ENCODE data around the gene JSRP1. TPM values are rescaled to one million over a fixed set of nuclear protein-coding genes. Genes with fewer than 3 reads are reported as not detected.

The JSRP1 gene
- total RNA-seq, 1 donor from 2014 or later = not detected

DNA sequence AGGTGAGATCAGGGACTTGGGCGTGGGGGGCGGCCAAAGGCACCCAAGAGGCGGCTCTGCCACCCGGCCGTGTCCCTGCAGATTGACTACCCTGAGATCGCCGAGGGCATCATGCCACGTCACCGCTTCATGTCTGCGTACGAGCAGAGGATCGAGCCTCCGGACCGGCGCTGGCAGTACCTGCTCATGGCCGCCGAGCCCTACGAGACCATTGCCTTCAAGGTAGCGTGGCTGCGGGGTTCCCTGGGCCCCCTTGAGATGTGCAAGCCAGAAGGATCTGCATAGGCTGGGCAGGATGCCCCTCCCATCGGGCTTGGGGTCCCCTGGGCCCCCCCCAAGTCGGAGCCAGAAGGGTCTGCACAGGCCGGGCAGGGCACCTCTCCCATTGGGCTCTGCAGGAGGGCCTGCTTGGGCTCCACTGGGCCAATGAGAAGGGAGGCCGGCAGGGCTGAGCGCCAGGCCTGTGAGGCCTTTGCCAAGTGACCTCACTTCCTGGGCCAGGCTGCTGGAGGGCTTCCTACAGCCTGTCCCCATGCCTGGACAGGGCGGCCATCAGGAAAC lies 9.3 kb downstream of the JSRP1 start:
- DNase-seq (ENCODE audit: low spot score) = no peak

DNA sequence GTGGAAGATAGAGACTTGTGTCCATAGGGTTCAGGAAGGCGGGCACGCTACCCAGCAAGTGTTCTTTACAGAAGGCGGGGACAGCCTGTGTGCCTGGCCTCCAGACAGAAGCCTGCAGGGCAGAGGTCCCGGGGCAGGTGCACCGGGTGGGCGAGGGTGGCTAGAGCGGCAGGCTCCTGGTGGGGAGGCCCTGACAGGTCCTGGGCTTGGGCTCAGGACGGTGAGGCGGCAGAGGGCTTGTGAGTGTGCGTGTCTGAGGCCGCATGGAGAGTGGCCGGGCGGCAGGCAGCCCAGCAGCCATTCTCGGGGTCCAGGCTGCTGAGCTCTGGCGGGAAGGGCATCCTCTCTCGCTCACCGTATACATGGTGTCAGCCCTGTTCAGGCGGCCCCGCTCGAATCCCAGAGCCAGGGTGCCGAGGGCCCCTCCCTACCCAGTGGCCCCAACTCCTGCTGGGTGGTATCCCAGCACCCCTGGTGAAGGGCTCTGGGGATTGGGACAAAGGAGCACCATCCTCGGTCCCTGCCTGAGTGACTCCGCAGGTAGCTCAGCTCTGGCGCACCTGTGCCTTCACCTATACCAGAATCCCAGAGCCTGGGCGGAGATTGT lies 10.1 kb downstream of the JSRP1 start:
- DNase-seq (ENCODE audit: low spot score) = no peak

DNA sequence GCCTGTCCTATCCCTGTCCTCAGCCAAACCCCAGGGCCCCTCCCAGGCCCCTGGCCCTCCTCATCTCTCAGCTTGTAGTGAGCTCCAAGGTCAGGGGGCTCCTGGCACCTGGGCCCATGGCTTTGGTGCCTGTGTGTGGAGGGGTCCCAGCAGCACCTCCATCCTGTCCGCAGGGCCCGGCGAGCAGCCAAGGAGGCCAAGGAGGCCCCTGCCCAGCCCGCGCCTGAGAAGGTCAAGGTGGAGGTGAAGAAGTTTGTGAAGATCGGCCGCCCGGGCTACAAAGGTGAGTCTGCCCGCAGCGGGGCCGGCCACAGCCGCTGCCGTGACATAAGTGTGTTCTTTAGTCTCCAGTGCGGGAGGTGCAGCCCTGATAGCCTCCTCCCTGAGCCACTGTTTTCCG lies 10.9 kb downstream of the JSRP1 start:
- no peak for DNase-seq (ENCODE audit: low spot score)

DNA sequence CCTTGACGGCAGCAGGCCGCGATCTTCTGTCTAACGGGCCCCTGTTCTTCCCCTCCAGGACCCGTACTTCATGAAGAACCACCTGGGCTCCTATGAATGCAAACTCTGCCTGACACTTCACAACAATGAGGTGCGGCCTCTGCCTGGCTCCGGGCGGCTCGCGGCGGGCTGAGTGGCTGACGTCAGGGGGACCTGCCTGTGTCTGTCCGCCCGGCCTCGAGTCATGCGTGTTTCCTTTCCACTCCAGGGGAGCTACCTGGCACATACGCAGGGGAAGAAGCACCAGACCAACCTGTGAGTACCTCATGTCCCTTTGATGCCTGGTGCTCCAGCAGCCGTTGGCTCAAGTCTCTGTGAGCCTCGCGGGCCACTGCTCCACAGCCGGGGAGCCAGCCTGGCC lies 11.7 kb downstream of the JSRP1 start:
- no peak for DNase-seq (ENCODE audit: low spot score)

DNA sequence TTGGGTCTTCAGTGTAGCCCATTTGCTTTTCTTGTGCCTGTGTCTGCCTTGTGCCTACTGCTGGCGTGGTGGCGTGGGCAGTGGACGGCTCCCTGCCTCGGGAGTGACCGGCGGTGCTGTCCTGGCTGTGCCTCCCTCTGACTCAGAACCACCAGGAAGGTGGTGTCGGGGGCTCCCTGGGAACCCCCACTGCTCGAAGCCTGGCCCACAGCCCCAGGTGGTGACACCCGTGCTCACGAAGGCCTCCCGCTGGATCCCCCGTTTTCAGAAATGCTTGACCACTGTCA lies 12.1 kb downstream of the JSRP1 start:
- DNase-seq (ENCODE audit: low spot score) = no peak

DNA sequence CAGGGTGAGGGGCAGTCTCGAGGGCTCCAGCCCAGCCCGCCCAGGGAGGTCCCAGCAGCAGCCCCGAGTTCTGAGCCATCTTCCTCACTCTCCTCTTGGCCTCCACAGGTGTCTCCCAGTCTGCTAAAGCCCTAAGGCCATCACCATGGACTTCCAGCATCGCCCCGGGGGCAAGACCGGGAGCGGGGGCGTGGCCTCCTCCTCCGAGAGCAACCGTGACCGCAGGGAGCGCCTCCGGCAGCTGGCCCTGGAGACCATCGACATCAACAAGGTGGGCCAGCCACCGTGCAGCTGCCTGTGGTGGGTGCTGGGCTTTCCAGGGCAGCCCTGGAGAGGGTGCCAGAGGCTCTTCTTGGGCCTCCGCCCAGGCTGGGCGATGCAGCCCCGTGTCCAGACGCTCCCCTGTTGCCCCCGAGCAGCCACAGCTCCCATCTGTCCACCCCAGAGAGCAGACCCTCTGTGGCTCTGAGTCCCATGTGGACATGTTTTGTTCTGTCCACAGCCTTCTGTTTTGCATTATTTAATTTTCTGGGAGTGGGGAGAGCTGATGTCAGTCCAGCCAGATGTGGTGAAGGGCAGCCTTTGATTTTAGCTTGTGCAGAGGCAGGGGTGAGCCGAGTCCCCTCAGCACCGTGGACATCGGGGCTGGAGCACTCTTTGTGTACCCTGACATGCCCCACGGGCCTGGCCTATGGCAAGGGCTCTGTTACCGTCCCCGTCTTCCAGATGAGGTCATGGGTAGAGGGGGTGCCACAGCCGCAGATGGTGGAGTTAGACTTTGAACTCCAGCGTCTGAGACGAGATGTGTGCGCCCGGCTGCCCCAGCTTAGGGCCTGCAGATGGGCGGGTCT lies 12.7 kb downstream of the JSRP1 start:
- no peak for DNase-seq (ENCODE audit: low spot score)

DNA sequence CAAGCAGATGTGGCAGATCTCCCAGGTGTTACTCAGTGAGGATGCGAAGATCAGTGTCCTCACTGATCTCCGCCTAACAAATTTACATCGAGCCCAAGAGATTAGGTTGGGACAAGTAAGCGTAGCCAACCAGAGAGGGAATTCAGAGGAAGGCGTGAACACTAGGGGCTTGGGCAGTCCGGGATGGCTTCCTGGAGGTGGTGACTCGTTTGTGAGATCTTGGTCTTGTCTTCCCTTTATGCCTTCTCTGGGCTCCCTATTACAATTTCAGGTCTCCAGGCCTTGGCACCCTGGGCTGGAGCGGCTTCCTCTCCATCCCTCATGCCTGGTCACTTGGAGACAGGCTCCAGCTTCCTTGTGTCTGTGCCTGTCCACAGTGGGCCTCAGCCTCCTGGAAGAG lies 13.4 kb downstream of the JSRP1 start:
- DNase-seq (ENCODE audit: low spot score) = no peak

DNA sequence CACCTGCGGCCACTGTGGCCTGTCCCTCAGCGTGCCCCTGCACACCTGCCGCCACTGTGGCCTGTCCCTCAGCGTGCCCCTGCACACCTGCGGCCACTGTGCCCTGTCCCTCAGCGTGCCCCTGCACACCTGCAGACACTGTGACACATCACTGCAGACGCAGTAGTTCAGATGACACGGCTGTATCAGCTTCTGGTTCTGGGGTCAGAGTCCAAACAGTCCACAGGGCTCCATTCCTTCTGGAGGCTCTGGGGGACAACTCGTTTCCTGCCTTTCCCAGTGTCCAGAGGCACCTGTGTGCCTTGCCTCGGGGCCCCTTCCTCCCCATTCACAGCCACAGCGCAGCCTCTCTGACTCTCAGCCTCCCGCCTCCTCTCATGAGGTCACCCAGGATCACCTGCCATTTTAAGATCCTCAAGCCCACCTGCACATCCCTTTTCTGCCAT lies 14.1 kb downstream of the JSRP1 start:
- no peak for DNase-seq (ENCODE audit: low spot score)

DNA sequence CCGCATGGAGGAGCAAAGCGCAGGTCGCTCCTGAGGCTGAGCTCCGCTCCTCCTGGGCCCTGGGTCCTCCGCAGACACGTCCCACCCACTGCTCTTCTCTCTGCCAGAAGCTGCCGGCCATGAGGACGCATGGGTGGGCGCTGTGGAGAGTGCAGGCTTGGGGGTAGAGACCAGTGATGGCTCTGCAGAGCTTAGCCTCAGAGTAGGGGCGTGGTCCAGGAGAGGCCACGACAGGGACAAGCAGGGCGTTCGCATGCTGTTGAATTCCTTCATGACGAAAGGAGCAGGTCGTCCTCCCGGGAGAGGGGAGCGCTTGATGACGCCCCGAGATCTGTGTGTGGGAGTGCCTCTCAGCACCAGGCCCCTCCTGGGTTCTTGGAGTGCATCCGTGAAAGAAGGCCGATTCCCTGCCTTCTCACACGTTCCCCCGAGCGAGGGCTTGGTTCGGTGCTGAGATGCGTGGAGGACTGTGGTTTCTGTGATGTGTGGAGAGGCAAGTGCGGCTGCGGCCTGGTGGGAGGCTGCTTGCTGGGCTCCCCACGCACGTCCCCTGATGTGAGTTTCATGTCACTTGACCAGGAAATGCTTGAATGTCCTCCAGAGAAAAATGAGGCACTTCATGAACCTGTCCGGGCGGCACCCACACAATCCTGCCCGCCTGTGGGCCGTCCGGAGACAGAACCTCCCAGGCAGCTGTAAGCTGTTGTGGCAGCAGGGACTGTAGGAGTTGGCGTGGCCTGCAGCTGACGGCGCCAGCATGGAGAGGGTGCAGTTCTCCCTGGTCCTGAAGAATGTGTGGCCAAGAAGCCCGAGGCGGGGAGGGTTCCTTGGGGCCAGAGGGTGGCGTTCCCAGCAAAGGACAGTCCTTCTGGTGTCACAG lies 15.1 kb downstream of the JSRP1 start:
- no peak for DNase-seq (ENCODE audit: low spot score)

DNA sequence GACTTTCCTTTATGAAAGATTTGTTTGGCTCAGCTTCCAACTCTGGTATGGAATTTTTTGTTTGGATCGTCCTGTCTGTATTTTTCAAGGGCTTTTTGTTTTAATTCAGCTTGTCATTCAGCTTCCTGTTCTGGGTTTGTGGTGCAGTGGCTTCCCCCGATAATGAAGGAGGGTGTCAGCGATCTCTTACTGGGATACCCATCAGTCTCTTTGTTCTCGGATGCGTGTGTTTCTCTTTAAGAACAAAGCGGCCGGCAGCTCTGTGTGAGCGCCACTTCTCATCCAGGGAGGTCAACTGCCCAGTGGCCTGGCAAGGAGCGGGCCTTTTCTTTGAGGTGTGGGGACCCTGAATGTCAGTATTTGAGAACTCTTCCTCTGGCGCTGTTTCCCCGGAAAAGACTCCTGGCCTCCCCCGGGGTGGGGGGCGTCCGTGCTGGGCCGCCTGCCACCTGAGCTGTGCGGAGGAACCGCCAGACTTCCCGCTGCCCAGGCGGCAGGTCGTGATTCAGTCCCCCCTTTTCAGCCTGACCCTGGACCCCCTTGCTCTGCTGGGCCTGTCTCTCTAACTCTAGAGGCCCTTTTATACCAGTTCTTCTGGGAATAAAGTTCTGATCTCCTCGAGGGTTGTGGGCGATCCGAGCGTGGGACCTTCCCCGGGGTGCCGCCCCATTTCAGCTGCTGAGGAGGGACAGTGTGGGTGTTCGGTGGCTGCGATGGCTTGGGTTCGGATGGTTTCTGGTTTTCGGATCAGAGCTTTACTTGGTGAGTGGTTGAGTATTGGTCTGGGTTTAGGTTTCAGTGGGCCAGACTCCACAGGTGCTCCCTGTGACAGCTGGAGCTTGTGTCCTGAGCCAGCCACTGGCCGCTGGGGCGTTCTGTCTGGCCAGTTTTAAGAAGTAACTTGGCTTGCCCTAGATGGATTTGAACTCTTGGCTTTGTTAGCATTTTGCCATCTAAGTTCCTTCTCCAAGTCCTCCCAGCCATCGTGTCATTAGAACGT lies 16.1 kb downstream of the JSRP1 start:
- no peak for DNase-seq (ENCODE audit: low spot score)

DNA sequence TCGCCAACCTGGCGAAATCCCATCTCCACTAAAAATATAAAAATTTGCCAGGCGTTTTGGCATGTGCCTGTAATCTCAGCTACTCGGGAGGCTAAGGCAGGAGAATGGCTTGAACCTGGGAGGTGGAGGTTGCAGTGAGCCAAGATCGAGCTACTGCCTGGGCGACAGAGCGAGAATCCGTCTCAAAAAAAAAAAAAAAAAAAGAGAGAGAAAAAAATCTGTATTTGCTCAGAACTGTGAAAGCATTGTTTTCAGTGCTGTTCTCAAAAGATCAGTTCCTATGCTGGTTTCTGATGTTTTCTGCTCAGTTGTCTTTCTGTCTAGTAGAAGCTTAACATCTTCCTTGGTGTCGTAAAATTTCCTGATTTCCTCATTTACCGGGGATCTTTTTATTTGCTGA lies 17.0 kb downstream of the JSRP1 start:
- no peak for DNase-seq (ENCODE audit: low spot score)

DNA sequence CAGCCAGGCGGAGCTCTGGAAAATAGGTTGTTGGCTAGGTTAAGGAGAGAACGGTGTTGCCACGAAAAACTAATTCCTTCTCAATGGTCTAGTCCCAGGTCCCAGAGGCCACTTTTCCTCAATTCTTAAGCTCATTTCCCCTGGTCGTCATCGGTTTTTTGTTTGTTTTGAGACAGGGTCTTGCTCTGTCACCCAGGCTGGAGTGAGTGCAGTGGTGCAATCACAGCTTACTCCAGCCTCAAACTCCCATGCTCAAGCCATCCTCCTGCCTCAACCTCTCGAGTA lies 18.4 kb downstream of the JSRP1 start:
- no peak for DNase-seq (ENCODE audit: low spot score)

DNA sequence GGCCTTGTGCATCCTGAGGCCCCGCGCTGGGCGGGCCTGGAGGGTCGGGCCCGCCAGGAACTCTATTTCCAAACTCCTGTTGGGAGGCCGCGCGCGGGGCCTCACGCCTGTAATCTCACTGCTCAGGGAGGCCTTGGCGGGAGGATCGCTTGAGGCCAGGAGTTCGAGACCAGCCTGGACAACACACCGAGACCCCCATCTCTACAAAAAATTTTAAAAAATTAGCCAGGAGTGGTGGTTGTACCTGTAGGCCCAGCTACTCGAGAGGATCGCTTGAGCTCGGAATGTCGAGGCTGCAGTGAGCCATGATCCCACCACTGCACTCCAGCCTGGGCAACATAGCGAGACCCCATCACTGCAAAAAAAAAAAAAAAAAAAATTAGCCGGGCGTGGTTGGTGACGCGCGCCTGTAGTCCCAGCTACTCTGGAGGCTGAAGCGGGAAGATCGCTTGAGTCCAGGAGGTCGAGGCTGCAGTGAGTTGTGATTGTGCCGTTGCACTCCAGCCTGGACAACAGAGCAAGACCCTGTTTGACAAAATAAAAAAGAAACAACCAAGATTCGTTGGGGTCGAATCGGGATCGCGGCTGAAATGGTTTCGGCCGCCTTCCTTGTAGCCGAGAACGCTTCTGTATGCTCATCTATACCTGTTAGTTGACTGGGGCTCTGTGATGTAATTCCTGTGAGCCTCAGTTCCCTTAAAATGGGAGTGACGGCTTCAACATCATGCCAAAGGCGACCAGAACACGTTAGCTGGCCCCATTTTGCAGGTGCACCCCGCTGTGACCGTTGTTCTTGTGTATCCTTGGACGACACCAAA lies 19.0 kb downstream of the JSRP1 start:
- no peak for DNase-seq (ENCODE audit: low spot score)

DNA sequence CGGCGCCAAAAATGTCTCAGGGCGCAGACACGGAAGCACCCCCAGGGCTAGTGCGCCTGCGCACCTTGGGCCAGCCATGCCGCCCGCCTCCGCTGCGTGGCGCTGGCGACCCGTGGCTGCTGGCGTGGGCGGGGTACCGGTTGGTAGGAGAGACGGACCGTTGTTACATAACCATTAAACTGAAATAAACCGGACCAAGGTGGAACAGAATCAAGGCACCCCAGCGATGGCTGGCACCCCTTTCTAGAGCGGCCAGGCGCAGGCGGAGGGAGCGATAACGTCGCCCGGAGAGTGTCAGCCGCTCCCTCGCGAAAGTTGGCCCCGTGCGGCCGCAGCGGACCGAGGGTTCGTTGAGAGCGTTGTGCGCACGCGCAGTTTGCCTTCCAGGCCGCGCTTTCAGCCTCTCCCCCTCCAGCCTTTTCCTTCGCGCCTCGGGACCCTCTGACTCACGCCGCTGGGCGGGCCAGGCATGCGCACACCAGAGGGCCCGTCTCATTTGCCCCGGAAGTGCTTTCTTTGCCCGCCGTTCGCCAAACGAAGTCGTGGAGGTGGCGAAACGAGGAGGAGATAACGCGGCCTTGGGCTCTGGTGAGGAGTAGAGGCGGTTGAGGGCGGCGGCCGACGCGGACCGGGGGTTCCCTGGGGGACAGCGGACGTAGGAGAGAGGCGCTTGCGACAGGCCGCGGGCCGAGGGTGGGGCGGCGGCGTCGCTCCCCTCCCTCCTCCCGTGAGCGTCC lies 19.7 kb downstream of the JSRP1 start, which contains the start of the genes PLEKHJ1 and SF3A2:
TSS of gene PLEKHJ1 (minus strand) at position 16 of the 737 bp plus-strand sequence. CDS start 81 bp downstream, outside the sequence.
TSS of gene SF3A2 (plus strand) at position 511 of the 737 bp plus-strand sequence. CDS start 6,595 bp downstream, outside the sequence.
- DNase-seq (ENCODE audit: low spot score) = peak; percentile 100

DNA sequence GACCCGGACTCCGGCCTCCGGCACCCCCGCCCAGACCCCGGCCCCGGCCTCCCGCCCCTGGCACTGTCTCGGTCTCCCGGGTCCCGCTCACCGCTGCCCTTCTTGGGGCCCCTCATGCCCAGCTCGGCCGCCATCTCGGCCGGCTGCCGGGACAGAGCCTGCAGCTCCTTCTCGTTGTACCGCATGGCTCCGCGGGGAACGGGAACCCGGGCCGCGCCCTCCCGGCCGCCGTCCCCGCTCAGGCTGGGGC lies 20.2 kb downstream of the JSRP1 start:
- DNase-seq (ENCODE audit: low spot score) = no peak

DNA sequence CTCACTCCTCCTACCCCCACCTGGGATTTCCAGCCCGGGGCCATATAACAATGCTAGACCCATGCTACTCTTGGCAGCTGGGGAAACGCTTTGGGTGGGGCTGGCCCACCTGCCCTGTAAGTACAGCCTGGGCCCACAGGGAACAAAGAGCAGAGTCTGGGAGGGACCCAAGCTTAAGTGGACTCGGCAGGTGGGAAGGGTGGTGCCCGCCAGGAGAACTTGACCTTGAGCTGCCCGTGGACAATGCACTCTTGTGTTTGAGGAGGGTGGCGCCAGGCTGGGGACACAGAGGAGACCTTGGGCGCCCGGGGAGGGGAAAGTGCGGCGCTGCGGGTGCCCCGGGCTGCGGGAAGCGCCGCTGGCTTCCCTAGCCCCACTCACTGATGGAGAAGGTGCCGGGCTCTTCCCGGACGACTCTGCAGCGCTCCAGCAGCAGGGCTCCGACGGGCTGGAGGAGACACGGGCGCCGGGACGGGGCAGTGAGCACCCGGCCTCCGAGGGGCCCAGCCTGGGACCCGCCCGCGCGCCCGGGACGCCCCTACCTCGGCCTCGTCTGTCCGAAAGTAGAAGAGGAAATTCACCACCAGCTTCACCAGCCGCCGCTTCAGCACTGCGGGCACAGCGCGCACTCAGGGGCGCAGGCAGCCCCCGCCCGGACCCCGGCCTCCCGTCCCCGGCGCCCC lies 20.7 kb downstream of the JSRP1 start:
- no peak for DNase-seq (ENCODE audit: low spot score)

DNA sequence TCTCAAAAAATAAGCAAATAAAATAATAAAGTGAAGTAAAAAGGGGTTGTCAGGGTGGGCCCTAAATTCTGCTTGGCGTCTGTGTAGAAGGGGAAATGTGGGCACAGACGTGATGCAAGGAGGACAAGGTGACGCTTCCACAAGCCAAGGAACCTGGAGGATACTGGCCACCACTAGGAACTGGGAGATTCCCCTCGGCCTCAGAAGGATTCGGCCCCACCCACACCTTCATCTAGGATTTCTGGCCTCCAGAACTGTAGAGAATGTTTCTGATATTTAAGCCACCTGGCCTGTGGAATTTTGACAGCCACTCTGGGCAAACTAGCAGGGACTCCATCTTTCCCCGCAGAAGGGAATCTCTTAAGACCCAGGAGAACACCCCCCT lies 21.2 kb downstream of the JSRP1 start:
- no peak for DNase-seq (ENCODE audit: low spot score)

DNA sequence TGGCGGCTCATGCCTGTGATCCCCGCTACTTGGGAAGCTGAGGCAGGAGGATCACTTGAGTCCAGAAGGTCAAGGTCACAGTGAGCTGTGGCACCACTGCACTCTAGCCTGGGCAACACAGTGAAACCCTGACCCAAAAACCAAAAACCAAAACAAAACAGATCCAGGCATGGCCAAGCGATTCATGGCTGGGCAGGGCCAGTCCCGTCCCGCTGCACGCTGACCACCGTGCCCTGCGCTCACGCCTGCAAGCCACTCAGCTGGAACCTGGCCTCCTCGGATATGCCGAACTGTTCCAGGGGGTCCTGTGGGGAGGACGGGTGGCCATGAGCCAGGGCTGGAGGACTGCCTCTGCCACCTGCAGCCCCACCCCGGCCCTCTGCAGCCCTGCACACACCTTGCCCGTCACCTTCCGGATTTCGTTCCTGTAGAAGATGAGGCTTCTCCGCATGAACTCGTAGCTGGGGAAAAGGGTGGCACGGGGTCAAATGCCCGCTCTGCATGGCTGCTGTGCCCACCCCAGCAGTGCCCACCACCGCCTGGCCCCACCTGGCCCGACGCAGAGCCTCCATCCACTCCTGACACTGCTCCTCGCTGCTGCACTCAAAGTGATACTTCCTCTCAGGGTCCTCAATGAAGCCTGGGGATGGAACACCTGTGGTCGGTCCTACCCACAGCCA lies 22.5 kb downstream of the JSRP1 start:
- no peak for DNase-seq (ENCODE audit: low spot score)

Data from mesenteric fat pad (tissue), 1 donor.